ENCODE results near the gene CNTLN.
"Not testable (repeated sequence)": the region's sequence is repeated elsewhere in the genome, so short reads cannot be mapped to it uniquely, and the experiment has no call there.

CNTLN gene

DNA sequence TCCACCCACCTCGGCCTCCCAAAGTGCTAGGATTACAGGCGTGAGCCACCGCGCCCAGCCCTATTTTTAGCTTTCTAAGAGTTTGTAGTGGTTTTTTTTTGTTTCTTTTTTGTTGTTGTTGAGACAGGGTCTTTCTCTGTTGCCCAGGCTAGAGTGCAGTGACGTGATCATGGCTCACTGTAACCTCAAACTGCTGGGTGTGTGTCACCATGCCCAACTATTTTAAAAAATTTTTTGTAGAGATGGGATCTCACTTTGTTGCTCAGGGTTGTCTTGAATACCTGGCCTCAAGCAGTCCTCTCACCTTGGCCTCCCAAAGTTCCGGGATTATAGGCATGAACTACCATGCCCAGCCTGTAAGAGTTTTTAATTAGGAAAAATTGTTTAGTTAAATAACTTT lies 298.7 kb downstream of the CNTLN start:
- no peak for DNase-seq

DNA sequence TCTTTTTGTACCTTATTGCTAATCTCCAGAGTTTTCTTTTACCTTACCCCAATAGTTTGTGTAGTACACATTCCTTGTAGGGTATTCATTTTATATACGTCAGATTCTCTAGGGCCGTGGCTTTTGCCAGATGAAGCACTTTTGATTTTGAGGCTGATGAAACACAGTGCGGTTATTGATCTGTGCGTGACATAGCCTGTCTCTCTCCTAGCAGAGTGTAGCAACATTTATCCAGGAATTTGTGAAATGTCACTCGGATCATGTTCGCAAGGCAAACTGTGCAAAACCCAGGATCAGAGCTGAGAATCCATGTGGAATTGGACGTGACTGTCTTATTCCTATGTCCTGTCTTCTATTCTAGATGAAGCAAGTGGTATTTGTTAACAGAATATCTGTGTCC lies 302.0 kb downstream of the CNTLN start:
- DNase-seq = no peak

DNA sequence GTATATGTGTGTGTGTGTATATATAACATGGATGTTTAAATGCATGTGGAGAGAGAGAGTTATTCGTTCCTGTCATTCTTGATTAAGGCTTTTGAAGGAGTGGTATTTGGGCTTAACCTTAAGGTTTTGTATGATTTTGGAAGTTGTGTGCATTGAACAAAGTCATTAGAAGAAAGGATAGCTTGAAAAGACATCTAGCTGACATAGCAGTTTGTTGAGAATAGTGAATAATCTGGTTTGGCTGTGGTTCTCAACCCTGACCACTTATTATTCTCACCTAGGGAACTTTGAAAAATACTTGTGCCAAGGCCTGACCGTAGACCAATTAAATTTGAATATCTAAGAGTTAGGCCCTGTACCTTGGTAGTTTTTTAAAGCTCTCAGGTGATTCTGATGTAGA lies 303.0 kb downstream of the CNTLN start:
- DNase-seq = no peak

DNA sequence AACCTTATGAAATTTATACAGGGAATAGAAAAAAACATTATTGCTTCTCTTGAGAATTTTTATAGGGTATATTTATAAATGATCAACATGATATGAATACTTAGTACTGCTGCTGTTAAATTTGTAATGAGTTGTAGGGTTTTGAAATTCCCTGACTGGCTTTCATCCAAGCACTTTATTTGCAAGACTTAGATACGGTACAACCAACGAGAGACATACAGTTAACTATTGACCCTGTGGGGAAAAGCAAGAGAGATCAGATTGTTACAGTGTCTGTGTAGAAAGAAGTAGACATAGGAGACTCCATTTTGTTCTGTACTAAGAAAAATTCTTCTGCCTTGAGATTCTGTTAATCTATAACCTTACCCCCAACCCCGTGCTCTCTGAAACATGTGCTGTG lies 310.3 kb downstream of the CNTLN start:
- not testable (repeated sequence) for DNase-seq

DNA sequence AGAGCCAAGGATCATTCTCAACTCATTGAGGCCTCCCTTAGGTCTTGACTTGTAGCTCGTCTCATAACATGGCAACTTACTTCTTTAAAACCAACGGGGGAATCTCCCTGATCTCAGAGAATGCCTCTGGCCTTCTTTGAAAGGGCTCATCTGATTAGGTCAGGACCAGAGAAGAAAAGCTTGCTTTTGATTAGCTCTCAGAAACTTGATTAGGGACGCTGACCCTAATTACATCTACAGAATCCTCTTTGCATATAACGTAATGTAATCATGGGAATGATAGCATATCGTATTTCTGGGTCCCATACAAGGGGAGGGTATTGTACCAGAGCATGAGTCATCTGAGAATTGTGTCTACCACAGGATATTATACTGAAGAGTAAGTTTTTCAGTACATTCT lies 318.9 kb downstream of the CNTLN start:
- no peak for DNase-seq

DNA sequence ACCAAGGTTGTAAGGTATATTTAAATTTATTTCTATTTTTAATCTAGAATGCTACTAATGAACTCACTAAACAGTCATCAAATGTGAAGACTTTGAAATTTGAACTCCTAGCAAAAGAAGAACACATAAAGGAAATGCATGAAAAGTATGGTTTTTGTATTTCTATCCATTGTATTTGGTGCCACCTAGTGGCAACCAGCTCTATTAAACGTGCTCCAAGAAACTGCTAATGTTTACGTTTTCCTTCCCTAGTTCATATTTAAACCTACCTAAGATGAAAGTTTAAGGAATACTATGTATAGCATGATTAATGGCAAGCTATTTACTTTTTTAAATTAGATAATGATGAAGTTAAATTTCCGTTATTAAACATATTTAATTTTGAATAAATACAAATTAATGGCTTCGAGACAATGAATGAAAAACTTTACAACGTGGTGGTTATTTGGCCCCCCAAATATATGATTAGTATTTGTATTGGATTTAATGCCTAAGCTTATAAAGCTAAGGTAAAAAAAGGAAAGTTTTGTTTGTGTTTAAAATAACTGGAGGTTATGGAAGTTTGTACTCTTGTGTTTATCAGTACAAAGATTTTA lies 328.1 kb downstream of the CNTLN start:
- DNase-seq = peak; percentile 8

DNA sequence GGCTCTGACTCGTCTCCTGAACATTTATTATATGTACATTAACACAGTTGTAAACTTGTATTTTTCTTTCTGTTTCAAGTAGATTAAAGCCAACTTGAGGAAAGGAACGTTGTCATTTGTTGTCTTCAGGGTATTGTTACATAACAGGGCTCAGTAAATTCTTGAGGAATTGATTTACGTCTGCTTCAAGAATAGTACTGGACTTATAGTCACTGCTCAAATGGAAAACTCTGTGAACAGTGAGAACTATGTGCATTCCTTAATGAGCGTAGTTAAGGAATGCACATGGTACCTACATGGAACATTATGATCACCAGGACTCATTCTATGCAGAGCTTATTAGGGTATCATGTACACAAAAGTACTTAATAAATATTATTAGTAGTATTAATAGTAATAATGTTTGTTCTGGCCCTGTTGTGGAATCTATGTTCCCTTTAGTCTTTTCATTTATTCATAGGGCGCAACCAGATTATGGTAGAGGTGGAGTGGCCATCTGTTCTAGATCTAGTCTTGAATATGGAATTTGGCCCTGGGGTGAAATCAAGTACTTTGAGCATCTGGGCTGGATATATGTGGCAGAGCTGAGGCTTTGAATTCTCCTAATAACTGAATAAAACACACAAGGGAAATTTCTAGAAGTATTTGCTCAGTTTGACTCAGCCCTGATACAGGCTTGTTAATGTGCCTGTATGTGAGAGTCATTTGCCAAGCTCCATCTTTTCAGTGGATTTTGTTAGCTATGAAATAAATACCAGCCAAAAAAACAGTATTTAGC lies 335.4 kb downstream of the CNTLN start:
- no peak for DNase-seq

DNA sequence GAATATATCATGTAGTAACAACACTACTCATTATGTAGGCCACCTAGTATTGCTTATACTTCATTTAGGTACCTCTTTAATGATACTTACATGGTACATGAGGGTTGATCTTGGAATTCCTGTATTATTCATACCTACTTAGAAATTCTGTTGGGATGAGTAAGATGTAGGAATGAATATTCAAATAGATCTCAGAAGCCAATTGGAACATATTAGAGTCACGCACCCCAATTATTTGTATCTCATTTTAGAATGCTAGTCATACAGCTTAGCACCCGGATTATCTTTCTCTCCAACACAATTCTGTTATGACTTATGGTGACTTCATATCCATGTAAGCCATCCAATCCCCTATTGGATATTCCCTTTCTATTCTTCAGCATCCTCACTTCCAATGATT lies 337.3 kb downstream of the CNTLN start:
- DNase-seq = no peak

DNA sequence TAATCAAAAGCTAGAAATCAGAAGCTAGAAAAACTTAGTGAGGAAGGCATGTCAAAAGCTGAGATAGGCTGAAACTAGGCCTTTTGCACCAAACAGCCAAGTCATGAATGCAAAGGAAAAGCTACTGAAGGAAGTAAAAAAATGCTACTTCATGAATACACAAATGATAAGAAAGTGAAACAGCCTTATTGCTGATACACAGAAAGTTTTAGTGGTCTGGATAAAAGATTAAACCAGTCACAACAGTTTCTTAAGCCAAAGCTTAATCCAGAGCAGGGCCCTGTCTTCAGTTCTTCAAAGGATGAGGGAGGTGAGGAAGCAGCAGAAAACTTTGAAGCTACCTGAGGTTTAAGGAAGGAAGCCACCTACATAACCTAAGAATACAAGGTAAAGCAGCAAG lies 341.6 kb downstream of the CNTLN start:
- DNase-seq = no peak

DNA sequence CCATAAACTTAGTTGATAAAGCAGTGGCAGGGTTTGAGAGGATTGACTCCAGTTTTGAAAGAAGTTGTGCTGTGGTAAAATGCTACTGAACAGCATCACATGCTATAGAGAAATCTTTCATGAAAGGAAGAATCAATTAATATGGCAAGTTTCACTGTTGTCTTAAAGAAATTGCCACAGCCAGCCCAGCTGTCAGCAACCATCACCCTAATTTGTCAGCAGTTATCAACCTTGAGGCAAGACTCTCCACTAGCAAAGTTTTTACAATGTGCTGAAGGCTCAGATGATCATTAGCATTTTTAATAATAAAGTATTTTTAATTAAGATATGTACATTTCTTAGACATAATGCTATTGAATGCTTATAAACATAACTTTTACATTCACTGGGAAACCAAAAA lies 343.0 kb downstream of the CNTLN start:
- no peak for DNase-seq

DNA sequence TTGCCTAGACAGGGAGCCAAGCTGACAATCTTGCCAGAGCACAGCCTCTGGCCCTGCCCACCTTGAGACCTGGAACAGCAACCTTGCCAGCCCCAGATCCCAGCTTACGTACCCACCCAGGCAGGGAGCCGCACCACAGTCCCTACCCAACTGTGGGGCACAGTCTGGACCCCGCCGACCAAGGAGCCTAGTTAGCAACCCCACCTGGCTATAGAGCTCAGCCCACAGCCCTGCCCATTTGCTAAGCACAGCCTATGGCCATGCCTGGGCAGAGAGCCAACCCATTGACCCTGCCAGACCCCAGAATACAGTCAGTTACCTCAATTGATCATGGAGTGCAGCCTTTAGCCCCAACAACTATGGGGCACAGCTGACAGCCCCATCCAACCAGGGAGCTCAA lies 346.1 kb downstream of the CNTLN start:
- no peak for DNase-seq

DNA sequence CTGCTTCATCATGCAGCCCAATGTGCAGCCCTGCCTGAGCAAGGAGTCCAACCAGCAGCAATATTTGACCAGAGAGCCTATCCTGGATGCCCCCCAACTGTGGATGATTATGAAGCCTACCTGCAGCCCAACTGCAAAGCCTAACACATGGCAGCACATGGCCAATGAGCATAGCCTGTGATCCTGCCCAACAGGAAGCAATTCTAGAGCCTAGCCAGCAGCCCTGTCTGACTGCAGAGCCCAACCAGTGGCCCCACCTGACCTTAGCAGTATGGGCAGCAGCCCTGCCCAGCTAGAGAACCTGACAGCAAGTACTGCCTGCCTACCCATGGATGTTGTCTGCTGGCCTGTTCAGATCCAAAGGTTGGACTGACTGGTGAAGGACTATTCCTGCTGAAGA lies 346.7 kb downstream of the CNTLN start:
- no peak for DNase-seq

DNA sequence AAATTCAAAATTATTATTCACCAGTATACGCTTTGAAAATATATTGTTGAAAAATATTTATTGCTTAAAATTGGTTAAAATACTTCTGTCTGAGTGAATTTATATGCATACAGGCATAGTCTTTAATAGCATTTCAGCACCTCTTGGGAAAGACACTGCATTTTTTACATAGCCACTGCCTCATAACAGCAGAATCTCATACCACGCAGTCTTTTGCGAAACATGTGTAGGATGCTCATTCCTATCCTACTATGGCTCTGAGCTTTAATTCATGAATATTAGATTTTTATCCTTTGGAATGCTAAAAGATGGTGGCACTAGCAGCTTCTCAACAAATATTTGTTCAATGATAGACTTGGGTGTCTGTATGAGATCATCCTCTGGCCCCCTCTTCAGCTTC lies 350.1 kb downstream of the CNTLN start:
- DNase-seq = no peak

DNA sequence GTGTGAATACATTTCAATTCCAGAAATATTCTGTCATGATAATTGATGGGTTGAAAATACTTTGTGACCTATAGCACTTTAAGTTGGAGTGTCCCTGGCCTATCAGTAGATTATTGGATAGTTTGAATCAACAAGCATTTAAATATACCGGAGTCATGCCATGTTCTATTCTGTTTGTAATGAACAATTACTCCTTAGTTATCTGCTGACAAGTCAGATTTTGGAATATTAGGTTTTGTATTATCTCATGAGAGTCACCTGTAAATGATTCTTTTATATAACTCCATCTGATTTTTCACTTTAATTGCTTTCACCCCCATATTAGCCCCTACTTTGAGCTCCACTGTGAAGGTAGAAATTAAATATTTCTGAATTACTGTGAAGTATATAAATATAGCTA lies 351.6 kb downstream of the CNTLN start:
- DNase-seq = no peak

DNA sequence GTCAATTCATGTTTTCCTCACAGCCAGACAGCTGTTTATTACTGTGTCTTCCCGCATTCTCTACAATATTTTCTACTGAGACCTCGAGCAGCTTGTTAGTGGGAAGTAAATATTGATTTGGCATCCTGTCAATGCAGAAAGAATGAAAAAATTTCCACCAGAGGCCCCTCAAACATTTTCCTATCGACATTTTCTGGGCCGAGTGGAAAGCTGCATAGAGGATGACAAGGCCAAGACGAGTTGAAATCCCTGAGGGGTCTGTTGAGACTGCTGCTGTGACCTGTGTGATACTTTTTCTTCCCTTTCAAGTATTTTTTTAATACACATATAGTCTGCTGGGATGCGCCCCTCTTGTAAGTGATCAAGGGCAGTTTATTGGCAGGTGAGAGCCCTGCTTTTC lies 352.6 kb downstream of the CNTLN start:
- DNase-seq = no peak

DNA sequence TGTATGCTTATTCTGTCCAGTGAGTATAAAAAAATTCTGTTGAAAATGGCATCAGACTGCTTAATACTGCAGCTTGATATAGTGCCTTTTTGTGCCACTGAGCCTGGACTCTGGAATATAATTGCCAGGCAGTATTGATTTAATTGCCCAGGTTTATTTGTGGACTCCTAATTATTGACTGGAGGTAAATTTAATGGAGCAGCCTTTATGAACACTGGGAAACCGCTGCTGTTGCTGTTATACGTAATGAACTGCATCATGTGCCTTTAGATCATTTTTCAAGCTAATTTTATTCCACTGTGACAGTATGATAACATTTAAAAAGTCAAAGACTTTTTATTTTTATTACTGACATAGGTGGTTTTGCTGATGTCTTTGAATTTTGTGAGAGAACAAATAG lies 353.8 kb downstream of the CNTLN start:
- no peak for DNase-seq

DNA sequence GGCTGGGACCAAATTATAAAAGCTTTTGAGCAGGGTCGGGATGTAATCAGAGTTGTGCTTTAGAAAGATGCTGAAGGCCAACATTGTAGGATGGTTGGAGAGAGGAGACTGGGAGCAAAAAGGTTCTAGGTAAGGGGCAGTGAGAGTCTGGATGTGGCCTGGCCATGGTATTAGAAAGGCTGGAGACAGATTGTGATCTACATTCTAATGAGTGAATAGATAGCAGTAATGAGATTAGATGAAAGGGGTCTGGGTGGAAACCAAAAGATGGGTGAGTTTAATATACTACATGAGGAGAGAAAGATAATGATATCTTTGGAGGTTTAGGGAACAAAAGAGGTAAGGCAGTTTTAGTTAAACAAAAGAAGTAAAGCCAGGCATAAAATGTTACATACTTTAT lies 355.3 kb downstream of the CNTLN start:
- no peak for DNase-seq

DNA sequence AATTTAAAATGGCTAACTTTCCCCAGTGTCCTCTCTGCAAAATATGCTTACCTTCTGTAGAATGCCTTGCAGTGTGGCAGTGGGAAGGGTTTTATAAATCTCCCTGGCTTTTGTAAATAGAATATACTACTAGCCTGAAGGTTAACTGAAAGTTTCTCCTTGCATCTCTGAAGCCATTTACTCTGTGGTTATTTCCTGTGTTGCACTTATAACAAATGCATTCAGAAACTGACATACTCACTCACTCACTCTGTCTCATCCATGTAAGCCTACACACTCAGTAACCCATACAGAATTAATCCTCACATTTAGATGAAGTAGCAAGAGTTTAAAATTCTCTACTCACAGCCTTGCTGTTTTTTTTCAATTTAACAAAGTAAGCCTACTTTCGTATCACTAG lies 356.9 kb downstream of the CNTLN start:
- no peak for DNase-seq

DNA sequence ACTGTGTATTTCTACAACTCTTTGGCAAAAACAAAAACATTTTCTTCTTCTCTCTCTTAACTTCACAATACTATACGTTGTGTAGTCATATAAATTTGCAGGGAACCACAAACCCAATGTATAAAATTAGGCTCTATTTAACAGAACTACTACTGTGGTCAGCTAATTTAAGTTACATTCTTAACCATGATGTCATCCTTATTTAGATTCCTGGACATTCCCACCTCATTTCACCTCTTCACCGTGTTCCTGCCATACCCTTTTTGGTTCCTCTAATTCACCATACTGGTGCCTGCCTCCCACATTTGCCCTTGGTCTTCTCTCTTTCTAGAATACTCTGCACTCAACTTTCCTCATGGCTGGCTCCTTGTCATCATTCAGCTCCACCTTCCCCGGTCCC lies 368.4 kb downstream of the CNTLN start:
- DNase-seq = no peak

DNA sequence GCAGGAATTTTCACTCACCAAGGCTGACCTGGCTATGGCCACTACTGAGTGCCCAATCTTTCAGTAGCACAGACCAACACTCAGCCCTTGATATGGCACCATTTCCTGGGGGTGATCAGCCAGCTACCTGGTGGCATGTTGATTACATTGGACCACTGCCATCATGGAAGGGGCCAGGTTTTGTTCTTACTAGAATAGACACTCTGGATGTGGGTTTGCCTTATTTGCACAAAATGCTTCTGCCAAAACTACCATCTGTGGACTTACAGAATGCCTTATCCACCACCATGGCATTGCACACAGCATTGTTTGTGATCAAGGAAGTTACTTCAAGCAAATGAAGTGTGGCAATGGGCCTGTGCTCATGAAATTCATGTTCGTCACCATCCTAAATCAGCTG lies 374.3 kb downstream of the CNTLN start:
- no peak for DNase-seq

DNA sequence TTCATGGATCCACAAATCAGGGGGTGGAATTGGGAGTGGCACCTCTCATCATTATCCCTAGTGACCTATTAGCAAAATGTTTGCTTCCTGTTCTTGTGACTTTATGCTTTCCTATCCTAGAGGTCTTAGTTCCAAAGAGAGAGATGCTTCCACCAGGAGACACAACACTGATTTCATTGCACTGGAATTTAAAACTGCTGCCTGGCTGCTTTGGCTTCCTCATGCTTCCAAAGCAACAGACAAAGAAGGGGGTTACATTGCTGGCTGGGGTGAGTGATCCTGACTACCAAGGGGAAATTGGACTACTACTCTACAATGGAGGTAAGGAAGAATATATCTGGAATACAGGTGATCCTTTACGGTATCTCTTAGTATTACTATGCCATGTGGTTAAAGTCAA lies 374.9 kb downstream of the CNTLN start:
- no peak for DNase-seq

DNA sequence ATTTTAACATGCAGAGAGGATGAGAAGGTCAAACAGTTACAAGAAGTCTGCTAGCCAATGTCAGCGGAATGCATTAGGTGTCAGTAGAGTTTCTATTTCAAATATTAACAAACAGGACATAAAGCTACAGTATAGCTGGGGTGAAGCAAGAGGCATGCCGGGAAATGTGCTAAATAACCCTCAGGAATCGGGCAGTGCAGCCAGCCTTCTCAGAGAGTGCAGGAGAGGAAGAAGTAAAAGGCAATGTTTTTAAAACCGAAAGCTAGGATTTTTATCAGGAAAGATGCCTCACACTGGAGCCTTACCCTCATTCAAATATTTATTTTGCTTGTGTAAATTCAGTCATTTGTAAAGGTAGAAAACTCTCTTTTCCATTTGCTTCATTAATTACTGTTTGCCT lies 384.9 kb downstream of the CNTLN start:
- DNase-seq = no peak

DNA sequence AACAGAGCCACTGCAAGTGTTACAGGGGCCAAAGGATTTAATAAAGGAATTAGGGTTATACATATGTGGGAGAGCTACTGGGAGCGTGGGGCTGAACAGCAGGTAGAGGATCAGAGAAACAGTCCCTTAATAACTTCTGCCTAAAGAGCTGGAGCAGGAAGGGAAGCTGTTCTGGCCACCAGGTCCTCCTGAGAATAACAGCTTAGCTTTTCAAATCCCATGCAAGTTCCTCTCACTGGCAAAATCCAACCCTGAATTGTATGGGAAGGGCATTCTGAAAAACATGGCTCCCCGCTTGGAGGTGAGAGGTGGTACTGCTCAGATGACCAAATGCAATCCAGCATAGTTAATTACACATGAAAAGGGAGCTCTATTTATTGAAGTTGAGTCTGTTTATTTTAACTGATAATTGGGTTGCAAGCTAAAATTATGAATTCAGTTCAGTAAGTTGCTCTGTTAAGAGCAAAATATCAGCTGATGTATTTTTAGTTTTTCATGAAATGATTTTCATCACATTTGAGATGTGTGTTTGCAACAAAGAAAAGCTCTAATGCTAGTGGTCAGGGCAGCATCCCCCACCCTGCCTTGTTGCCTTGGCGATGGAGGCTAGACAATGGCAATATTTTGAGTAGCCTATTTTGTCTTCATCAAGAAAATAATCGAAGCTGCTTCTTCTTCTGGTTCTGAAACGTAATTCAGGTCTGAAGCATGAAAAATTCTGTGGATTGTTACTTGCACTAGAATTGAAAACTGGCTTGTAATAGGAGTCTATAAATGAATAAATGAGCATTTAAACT lies 385.6 kb downstream of the CNTLN start:
- DNase-seq = no peak

Measured in GDM1 (cell line).